GM21390 (cell line): ENCODE results near the gene PTPRO.

Experiments
- ATAC-seq: cut with Tn5 transposase; IDR thresholded peaks from one replicate; pipeline ENCODE4 v1.9.1; 2021; ENCODE audit not compliant: unreplicated experiment

The PTPRO gene

DNA sequence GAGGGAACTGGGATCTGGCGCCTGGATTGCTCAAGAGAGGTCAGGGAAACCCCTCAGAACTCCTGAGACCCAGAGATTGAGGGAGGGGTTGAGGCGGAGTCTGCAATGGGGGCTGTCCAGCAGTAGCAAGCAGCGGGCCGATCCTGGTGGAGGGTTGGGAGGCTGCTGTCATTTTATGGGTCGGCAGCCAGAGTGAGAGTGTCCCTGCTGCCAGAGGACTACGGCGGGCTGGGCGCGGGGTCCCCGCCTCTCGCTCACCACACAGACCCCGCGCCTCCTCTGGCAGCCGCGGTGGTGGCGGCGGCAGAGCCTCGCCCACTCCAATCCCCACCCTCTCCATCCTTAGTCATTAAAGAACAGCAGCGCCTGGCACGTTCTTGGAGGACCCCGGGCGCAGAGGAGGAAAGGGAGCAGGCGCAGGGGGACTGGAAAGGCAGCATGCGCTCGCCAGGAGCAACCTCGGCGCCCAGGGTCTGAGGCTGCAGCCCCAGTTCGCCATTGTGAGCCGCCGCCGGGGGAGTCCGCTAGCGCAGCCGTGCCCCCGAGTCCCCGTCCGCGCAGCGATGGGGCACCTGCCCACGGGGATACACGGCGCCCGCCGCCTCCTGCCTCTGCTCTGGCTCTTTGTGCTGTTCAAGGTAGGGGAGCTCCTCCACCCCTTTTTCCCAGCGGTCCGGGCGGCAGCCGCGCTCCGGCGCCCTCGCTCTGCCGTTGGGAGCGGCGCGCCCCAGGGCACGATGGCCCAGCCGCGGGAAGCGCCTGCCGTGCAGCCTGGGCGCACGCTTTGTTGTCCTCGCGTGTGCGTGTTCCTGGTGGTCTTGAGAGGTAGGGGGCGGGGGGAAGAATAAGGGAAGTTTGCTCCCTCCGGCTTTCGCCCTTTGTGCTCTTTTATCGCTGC is at the start of gene PTPRO:
Gene PTPRO (plus strand): TSS at position 345 of the 898 bp plus-strand sequence.
- no peak for ATAC-seq

DNA sequence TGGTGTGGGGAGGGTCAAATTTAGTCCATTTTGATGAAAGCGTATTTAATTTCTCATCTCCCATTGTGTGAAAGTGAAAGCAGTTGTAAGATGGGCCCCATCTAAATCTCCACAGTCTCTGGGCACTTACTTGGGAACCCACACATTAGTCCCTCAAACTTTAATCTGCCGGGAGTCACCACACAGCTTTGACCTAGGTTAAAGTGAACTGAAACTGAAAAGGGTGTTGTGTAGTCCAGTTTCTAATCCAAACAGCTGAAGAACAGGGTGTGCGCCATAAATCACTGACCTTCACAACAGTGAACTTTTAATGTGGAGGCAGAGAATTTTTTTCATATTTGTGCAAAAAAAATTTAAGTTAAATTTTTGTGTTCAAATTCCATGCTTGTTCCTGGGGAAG is 48.4 kb upstream of the PTPRO start:
- ATAC-seq, result no peak

DNA sequence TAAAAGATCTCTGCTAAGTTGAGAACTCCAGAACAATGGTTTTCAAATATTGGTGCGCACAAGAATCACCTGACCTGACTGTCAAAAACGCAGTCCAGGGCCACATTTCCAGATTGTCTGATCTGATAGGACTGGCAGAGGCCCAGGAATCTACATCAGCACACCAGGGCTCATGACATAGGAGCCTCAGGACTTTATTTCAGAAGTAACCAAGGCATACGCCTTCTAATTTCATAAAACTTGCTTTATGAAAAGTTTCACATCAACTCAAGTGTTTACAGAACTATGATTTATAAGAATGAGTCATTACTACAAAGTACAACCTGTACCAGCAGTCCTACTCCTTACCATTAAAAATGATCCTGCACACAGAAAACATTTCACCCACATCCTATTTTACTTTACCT is 47.7 kb upstream of the PTPRO start:
- no peak for ATAC-seq

DNA sequence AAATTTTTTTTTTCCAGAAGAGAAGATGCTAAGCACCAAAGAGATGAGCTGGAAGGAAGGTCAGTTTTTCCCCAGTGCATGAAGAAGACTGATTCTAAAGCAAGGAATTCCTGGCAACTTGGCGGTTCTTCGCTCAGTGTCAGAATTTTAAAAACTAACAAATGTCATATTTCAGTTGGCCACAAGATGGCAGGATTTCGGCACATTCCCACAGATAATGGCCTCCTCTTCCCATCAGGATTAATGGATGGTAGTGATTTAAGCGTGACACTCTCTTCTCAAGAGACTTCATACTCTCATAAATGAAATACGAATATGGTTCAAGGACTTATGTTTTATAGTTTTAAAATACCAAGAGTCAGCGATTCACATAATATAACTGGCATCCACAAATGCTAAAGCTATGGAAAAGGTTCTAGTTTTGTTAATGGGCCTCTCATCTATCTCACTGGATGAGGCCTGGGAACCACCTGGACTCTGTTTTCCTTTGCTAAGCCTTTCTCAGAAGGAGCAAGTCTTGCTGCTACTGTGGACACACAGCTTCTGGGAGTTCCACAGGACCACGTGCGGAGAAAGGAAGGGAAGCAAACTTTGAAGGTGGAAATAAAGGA is 46.1 kb upstream of the PTPRO start:
- no peak for ATAC-seq

DNA sequence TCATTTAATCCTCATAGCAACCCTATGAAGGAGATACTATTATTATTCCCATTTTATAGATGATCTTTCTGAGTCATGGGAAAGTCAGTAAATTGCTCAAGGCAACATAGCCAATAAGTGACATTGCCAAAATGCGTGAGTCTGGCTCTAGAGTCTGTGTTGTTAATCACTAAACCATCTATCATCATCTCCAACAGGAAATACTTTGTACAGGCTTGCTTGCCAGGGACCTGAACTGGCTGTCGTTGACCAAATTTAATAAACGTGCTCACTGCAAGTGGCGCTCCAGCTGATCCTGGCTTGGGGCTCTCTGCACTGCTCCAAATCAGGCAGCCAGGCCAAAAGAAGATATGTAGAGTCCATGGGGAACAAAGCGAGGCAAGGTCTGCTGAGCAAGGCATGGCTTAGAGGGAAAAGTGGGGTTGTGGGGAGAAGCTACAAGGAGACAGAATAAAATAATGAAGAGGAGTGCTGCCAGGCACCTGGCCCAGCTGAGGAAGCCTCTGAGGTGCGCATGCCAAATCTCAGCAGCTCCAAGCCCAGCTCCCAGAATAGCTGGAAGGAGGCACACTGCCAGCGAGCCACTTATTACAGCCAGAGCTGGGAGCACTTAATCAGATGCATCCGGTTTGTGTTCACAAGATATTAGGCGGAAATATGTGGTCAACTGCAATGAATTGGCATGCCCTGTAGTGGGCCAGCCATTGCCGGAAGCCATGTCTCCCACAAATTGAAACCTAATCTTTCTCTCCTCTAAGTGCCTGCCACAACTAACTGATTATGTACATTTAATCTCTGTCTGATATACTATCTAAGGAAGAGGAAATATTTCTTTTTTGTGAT is 43.3 kb upstream of the PTPRO start:
- ATAC-seq, result no peak

DNA sequence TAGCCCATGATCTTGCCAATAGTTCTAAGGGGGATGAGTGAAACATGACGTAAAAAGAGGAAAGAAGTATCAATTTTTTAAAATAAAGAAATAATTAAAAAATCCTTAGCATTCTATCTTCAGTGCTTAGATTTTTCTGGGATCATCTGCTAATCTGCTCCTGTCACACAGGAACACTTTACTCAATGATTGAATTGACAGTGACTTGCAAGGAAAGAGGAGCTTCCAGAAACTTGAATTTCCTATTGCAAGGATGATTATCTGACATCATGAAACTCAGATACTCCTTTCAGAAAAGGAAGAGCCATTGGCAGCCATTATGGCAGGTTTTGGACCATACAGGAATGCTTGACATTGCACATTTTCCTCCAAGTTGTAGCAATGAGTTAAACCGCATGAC is 41.4 kb upstream of the PTPRO start:
- no peak for ATAC-seq

DNA sequence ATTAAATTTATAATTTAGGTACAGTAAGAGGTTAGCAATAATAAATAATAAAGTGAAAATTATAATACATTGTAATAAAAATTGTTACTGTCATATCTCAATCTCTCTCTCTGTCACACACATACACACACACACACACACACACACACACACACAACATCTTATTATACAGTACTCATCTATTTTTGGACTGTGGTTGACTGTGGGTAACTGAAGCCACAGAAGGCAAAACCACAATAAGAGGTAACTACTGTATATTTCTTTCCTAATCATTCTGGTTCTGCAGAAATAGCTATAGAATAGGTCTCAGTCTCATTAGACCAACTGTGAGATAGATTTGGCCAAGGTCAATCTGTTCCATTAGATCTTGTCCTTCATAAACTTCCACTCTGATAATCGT is 33.1 kb upstream of the PTPRO start:
- no peak for ATAC-seq

DNA sequence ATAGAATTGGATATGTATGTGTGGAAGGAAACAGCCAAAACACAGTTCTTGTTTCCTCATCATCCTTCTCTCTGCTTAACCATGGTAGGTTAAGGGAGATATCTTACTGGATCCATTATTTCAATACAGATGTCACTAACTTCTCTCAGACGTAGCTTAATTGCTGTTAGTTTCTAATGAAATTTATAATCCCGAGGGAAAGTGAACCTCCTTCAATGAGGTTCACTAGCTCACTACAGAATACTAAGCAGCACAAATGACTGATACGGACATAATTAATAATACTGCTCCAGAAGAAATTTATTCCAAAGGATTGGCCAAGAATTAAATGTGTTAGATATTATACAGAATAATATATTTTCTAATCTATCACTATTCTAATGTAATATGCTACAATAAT is 28.6 kb upstream of the PTPRO start:
- no peak for ATAC-seq

DNA sequence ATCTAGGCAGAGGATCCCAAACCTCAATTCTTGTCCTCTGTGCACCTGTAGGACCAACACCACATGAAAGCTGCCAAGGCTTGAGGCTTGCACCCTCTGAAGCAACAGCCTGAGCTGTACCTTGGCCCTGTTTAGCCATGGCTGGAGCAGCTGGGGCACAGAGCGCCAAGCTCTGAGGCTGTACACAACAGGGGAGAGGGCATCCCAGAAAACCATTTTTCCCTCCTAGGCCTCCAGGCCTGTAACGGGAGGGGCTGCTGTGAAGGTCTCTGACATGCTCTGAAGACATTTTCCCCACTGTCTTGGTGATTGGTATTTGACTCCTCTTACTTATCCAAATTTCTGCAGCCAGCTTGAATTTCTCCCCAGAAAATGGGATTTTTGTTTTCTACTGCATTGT is 22.4 kb upstream of the PTPRO start:
- ATAC-seq, result no peak

DNA sequence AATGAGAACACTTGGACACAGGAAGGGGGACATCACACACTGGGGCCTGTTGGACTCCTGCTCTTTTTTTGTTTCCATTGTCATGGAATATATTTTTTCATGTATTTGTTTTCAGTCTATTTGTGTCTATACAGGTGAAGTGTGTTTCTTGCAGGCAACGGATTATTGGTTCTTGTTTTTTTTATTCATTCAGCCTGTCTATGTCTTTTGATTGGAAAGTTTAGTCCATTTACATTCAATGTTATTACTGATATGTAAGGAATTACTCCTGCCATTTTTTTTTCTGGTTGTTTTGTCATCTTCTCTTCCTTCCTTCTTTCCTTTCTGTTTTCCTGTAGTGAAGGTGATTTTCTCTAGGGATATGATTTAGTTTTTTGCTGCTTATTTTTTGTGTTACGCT is 18.0 kb upstream of the PTPRO start:
- no peak for ATAC-seq

DNA sequence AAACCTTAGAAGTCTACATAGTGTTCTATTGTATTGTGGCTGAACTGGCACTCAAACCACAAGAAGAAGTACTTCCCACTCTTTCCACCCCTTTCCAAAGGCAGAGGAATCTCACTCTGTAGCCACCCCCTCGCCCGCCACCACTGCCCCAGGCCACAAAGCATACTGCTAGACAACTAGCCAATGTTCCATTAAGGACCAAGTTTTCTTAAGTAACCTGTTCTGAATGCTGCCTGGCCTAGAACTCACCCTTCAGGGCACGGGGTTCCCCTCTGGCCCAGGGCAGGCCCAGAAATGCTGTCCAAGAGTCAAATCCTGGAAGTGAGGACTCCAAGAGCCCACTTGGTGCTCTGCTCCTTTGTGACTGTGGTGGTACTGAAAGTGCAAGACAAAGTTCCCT is 15.7 kb upstream of the PTPRO start:
- ATAC-seq, result no peak

DNA sequence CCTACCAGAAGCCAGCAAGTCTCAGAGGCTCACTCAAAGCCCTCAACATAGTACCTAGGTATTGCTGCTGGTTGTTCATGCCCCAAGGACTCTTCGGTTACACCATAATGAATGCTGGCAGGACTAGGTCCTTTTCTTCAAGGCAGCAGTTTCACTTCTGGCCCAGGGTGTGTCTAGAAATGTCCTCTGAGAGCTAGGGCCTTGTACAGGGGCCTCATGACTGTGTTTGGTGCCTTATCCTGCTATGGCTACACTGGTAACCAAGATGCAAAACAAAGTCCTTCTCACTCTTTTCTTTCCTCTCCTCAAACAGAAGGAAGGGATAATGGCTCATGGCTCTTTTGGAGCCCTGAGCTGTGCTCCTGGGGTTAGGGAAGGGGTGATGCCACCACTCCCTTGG is 15.2 kb upstream of the PTPRO start:
- ATAC-seq, result no peak

DNA sequence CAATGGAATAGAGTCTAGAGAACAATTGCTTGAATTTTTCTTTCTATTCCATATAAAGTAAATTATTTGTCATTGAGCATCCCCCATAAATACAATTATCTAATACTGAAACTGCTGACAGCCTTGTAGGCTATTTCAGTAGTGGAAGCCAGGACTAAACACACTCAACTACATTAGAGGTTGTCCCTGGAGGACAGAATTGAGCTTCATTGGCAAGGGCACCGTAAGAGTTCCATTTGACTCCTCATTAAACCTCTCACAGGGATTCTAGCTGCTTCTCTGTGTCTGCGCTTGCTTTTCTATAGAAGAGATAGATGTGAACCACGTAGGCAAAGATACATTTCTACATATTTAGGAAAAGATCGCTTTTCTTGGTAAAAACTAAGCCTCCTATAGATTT is 3.5 kb upstream of the PTPRO start:
- no peak for ATAC-seq

DNA sequence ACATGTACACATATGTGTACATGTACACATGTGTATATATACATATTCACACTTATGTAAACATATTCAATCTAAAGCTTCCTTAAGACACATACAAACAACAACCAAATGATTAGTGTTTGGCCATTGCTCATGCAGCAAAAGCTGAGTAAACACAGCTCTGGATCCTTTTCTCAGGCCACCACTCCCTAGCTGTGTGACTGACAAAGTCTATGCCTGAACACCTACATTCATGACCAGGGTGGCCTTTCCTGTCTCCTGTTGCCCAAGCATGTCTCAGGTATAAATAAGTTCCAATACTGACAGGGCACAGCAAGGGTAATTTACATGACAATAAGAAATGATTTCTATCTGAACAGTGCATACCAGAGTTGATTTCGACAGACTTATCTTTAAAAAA is 1.4 kb upstream of the PTPRO start:
- no peak for ATAC-seq

DNA sequence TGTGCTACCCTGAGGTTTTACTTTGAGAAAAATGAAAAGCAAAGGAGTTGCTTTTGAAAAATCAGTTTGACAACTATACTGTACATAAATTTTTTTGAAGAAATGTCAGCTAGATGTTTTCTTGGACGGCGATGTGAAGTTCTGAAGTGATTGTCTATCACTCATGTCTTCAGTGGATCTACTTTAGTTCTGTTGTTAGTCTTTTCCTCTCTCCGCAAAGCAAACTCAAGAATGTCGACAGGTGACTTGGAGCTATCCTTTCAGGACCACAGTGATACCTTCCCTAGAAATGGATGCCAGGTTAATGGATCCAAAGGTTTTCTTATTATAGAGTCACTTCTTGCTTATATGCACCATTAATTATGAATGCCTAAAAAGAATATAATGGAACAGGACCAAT is 1.2 kb downstream of the PTPRO start:
- no peak for ATAC-seq

DNA sequence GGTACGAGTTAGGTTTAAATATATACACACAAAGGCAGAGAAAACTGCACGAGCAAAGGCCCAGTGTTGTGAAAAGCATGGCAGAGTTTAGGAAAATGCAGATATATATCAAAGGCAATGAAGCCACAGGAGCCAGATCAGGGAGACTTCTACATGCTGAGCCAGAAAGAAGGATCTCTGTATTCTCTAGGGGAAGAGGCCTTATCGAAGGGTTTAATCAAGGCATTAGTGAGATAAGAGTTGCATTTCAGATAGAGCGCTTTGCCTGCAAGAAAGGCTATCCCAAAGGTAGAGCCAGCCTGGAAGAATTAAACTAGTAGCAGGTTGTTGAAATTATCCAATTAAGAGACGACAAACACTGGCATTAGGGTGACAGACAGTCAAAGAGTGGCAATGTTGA is 7.6 kb downstream of the PTPRO start:
- ATAC-seq, result no peak

DNA sequence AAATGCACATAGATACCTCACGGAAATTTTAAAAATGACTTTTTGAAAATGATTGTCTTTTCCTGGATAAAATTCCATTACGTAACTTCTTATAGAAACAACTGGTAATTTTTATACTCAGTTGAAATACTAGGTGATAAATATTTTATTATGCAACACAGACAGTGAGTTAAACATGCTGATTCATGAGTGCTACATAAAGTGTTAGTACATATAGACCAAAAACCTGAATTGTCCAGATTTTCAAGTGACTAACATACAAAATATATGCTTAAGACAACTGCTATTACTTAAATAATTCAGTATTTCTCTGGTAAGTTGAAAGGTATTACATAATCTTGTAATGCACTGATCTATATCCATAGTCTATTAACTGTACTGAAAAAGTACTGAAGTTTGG is 11.9 kb downstream of the PTPRO start:
- ATAC-seq, result no peak

DNA sequence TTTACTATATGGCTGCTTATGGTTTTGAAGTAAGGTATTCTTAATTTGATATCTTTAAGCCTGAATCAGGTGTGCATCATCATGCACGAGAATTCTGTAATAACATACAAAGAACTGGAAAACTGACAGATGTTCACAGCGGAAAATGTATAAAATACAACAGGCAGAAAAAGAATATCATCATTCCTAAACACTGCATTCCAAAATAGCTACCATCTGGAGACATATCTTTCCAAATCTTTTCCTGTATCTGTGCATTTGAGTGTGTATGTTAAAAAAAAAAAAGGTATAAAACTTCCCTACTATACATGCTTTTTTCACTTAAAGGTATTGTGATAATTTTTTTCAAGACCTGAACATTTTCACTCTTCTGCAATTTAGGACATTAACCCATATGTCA is 13.7 kb downstream of the PTPRO start:
- ATAC-seq, result no peak

DNA sequence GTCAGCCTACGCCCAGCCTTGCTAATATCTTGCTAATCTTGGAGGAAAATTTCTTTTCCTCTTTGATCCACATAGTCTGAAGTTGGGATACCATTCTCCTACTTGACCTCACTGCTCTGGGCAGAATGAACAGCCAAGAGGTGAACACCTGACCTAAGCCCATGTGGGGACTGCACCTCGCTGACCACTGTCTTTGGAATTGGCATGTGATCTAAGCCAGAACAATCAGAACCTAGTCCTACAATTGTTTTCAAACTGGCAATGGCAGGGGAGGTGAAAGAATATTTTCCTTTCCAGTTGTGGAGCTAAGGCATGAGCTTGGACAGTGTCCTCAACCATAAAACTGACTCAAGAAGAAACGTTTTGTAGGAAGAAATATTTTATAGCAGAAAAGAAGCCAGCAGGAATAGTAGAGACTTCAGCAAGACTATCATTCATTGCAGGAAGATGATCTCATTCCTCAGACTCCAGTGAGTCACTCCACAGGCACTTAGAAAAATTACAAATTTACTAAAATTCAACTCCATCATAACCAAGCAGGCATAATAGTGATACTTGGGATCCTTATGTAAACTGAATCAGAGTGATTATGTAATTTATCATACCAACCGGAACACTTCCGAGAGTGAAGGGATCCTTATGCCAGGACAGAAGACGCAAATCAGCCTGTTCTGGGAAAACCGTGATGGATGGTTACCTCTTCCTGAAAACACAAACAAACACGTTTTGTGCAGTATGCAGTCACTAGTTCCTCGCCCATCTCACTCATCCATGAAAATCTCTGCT is 14.7 kb downstream of the PTPRO start:
- ATAC-seq, result no peak

DNA sequence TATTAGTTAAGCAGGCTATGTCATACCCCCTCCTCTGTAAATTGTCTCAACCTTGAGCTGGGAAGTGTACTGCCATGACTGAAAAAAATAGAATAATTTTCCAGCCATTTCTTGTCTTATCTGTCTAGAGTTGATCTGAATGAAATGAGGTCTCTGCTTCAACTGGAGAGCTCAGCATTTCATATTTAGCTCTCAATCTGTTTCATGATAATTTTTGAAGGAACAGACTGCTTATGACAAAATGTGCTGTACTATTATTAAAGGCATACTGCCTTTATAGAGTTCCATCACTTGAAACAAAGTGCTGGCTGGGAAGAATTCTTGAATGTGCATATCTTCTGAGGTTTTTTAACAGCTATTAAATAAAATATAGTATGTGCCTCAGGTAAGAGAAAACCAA is 19.1 kb downstream of the PTPRO start:
- ATAC-seq, result no peak

DNA sequence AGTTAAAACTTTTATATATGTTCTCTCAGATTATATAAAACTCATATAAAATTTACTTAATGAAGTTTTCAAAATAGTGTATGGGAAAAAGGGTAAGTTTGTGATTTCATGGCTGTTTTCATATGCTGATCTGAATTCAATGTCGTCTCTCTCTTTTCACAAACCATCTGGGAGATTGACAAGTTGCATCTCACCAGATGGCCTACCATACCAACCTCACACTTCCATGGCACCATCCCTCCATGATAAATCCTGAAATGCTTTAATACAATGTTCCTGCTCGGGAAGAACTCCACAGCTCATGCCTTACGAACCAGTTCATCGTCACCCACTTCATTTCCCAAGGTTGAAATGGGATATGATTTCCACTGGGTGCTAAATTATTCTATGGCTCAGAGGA is 22.3 kb downstream of the PTPRO start:
- no peak for ATAC-seq
